ENCODE data around the gene B3GNT5.
A peak's percentile ranks its signal among the peaks of the same experiment; 100 is the strongest.

The B3GNT5 gene

GRCh38 chr3:183266454-183266853 is 13.4 kb downstream of the B3GNT5 start:
- peak; percentile 66; the same call in 1 of the 2 replicates for TF ChIP-seq PRDM1 (tag by site-specific recombination; IDR thresholded peaks at IDR 0.05)
- no peak for TF ChIP-seq ZNF843 (tag by site-specific recombination; IDR thresholded peaks at IDR 0.05)
- peaks cover 0 to 11% of the 10 kb centered on the region in 2 experiments; a peak in 1 of 3 replicates for H3K36me3 ChIP-seq (ENCODE audit: control insufficient read depth in 2 of 2, insufficient read depth in 1 of 2, low read length in 2 of 2)
- ChIA-PET CTCF (no interaction called here), POLR2A (no interaction called here)
- no peak overlapping the region for H3K4me3 ChIP-seq (ENCODE audit: low read depth, low read length)
- no peak overlapping the region for H3K27ac ChIP-seq (ENCODE audit: extremely low read depth, low read depth, low read length)
- H3K4me1 ChIP-seq (ENCODE audit: control insufficient read depth, insufficient read depth, low read length) = no peaks in the 10 kb centered on the region
- no peaks in the 10 kb centered on the region for H3K9me3 ChIP-seq (ENCODE audit: control insufficient read depth, insufficient read depth, low read depth, low read length)

GRCh38 chr3:183267140-183267539 is 14.1 kb downstream of the B3GNT5 start:
- peaks cover 0 to 11% of the 10 kb centered on the region in 2 experiments; a peak in 1 of 3 replicates for H3K36me3 ChIP-seq (ENCODE audit: control insufficient read depth in 2 of 2, insufficient read depth in 1 of 2, low read length in 2 of 2)
- H3K4me1 ChIP-seq (ENCODE audit: control insufficient read depth, insufficient read depth, low read length) = no peaks in the 10 kb centered on the region
- no peak for TF ChIP-seq ZNF2 (tag by site-specific recombination; IDR thresholded peaks at IDR 0.05)
- no peak for TF ChIP-seq ZNF660 (tag by site-specific recombination; IDR thresholded peaks at IDR 0.05)
- TF ChIP-seq ZNF629 (tag by site-specific recombination; IDR thresholded peaks at IDR 0.05) = no peak
- no peak for TF ChIP-seq IKZF3 (tag by site-specific recombination; IDR thresholded peaks at IDR 0.05)
- TF ChIP-seq ZNF596 (tag by site-specific recombination; IDR thresholded peaks at IDR 0.05) = no peak
- H3K27ac ChIP-seq (ENCODE audit: extremely low read depth, low read depth, low read length) = no peak overlapping the region
- H3K9me3 ChIP-seq (ENCODE audit: control insufficient read depth, insufficient read depth, low read depth, low read length) = no peaks in the 10 kb centered on the region
- H3K4me3 ChIP-seq (ENCODE audit: low read depth, low read length) = no peak overlapping the region
- ChIA-PET CTCF (interaction anchor here (1.0 kb wide), 1 partner anchor 83 kb away, joined by 5 read pairs; no protein-coding TSS in a partner anchor), POLR2A (no interaction called here)

GRCh38 chr3:183268366-183268765 is 15.3 kb downstream of the B3GNT5 start:
- TF ChIP-seq ZNF571 (tag by site-specific recombination; IDR thresholded peaks at IDR 0.05) (no peak), ZNF292 (tag by site-specific recombination; IDR thresholded peaks at IDR 0.05; ENCODE audit: borderline replicate concordance, low read depth) (no peak), ZNF391 (tag by site-specific recombination; IDR thresholded peaks at IDR 0.05; ENCODE audit: borderline replicate concordance, low read depth) (no peak), ZNF221 (tag by site-specific recombination; IDR thresholded peaks at IDR 0.05; ENCODE audit: borderline replicate concordance) (no peak)
- ChIA-PET POLR2A (no interaction called here), CTCF (no interaction called here)
- Histone ChIP-seq H3K9me3 (ENCODE audit: control insufficient read depth, insufficient read depth, low read depth, low read length) (no peaks in the 10 kb centered on the region), H3K27ac (ENCODE audit: extremely low read depth, low read depth, low read length) (no peak overlapping the region), H3K4me1 (ENCODE audit: control insufficient read depth, insufficient read depth, low read length) (no peaks in the 10 kb centered on the region), H3K4me3 (ENCODE audit: low read depth, low read length) (no peak overlapping the region), H3K36me3 (ENCODE audit: control insufficient read depth in 2 of 2, insufficient read depth in 1 of 2, low read length in 2 of 2) (peaks cover 0 to 11% of the 10 kb centered on the region in 2 experiments; a peak in 1 of 3 replicates)

- H3K4me1 ChIP-seq (ENCODE audit: control insufficient read depth, insufficient read depth, low read length) = no peaks in the 10 kb centered on the region
- H3K36me3 ChIP-seq (ENCODE audit: control insufficient read depth in 2 of 2, insufficient read depth in 1 of 2, low read length in 2 of 2) = peaks cover 0 to 11% of the 10 kb centered on the region in 2 experiments; a peak in 1 of 3 replicates
- CTCF ChIA-PET = interaction anchor here (0.6 kb wide), 1 partner anchor 1850 kb away, joined by 3 read pairs; no protein-coding TSS in a partner anchor
- H3K4me3 ChIP-seq (ENCODE audit: low read depth, low read length) = no peak overlapping the region
- H3K27ac ChIP-seq (ENCODE audit: extremely low read depth, low read depth, low read length) = no peak overlapping the region
- POLR2A ChIA-PET = no interaction called here
- no peaks in the 10 kb centered on the region for H3K9me3 ChIP-seq (ENCODE audit: control insufficient read depth, insufficient read depth, low read depth, low read length)
- TF ChIP-seq ZNF280D (tag by site-specific recombination; IDR thresholded peaks at IDR 0.05) (no peak), ZSCAN18 (tag by site-specific recombination; IDR thresholded peaks at IDR 0.05) (no peak), ZNF37A (tag by site-specific recombination; IDR thresholded peaks at IDR 0.05) (no peak), PRDM10 (tag by site-specific recombination; IDR thresholded peaks at IDR 0.05) (no peak), ZNF571 (tag by site-specific recombination; IDR thresholded peaks at IDR 0.05) (no peak), INSM2 (tag by site-specific recombination; IDR thresholded peaks at IDR 0.05) (no peak), ZSCAN5A (tag by site-specific recombination; IDR thresholded peaks at IDR 0.05) (no peak)
These were observed 16.3 kb downstream of the B3GNT5 start for GRCh38 chr3:183269345-183269744.

Measured in HEK293 (cell line).